D721Med (cell line): Measurements from ENCODE around the gene MNT.

Experiments used
- DNase-seq: peaks from one replicate; pipeline ENCODE4 v3.0.0; 2011; ENCODE audit warnings: low spot score; ENCODE audit not compliant: insufficient read length
- FAIRE-seq: peaks from 2 replicates; lab custom pipeline; 2011; peaks lifted over from hg19 to GRCh38; lab: Jason Lieb, UNC
- TF ChIP-seq, protein P1 (sequence below): IDR thresholded peaks from 2 replicates; pipeline ENCODE4 v1.5.1; 2012; ENCODE audit warnings: mild to moderate bottlenecking, control low read depth; ENCODE audit not compliant: insufficient read depth; ENCODE audit errors: missing control alignments

Gene MNT

DNA sequence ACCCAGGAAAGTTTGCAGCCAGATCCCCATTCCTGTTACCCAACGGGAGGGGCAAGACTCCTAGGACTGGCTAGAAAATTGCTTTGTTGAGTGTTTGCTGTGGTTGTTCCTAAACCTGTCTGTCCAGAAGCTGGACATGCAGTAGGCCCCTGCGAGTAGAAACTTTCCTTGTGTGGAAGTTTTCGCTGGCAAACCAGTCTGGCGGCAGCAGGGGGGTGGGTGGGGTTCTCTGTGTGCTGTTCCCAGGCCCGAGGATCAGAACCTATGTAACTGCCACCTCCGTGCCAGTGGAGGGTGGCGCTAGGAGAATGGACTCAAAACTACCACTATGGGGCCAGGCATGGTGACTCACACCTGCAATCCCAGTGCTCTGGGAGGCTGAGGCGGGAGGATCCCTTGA lies 54.4 kb downstream of the MNT start:
- FAIRE-seq (no peak), DNase-seq (no peak)
- TF ChIP-seq, protein P1, sequence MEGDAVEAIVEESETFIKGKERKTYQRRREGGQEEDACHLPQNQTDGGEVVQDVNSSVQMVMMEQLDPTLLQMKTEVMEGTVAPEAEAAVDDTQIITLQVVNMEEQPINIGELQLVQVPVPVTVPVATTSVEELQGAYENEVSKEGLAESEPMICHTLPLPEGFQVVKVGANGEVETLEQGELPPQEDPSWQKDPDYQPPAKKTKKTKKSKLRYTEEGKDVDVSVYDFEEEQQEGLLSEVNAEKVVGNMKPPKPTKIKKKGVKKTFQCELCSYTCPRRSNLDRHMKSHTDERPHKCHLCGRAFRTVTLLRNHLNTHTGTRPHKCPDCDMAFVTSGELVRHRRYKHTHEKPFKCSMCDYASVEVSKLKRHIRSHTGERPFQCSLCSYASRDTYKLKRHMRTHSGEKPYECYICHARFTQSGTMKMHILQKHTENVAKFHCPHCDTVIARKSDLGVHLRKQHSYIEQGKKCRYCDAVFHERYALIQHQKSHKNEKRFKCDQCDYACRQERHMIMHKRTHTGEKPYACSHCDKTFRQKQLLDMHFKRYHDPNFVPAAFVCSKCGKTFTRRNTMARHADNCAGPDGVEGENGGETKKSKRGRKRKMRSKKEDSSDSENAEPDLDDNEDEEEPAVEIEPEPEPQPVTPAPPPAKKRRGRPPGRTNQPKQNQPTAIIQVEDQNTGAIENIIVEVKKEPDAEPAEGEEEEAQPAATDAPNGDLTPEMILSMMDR: no peak

DNA sequence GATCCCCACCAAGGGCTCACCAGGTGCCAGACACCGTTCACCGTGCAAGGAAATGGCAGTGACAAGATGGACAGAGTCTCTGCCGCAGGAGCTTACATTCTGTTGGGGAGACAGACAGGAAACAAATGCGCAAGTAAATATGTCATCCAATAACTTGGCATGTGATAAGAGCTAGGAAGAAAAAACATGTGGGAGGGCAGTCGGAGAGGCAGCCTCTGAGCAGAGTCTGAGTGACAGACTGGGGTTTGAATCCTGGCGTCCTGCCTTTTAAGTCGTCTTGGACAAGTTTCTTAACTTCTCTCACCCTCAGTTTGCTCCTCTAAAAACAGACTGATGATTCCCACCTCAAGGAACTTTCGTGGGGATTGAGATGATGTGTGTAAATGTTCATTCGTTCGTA lies 56.3 kb downstream of the MNT start:
- TF ChIP-seq, protein P1: no peak
- DNase-seq (no peak), FAIRE-seq (no peak)

DNA sequence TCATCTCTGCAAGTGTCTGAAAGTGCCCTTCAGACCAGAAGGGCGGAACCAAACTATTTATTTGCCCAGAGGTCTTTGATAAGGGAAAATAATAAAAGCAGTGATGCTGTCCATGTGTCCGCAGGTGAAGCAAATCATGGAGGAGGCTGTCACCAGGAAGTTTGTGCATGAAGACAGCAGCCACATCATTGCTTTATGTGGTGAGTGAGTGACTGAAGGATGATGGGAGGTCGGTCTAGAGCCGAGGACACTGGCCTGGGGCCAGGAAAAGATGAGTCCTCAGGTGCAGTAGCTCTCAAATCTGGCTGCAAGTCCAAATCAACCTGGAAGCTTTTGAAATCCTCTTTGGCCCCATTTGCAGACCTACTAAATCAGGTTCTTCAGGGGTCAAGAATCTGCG lies 57.4 kb downstream of the MNT start:
- FAIRE-seq (no peak), DNase-seq (no peak)
- TF ChIP-seq, protein P1: no peak

- FAIRE-seq (no peak), DNase-seq (no peak)
- TF ChIP-seq, protein P1: no peak
Measured at GRCh38 chr17:2338315-2338657, 62.6 kb downstream of the MNT start.

GRCh38 chr17:2337544-2338314 lies 63.1 kb downstream of the MNT start:
- TF ChIP-seq, protein P1: no peak
- DNase-seq (peak; percentile 66), FAIRE-seq (no peak)

GRCh38 chr17:2336852-2337543 lies 63.9 kb downstream of the MNT start, which contains the start of gene SGSM2:
Gene SGSM2, plus strand, starts transcription at chr17:2337501. Its CDS starts 188 bp downstream, at chr17:2337689.
- FAIRE-seq (no peak), DNase-seq (peak; percentile 82)
- TF ChIP-seq, protein P1: no peak
